ENCODE data around the gene RNASEL. TPM values are rescaled to one million over a fixed set of nuclear protein-coding genes. Genes with fewer than 3 reads are reported as not detected.

The RNASEL gene
- total and polyA plus RNA-seq, 2 donors: 8.4 to 9.8 TPM

GRCh38 chr1:182527680-182528079, 61.4 kb downstream of the RNASEL start:
- DNase-seq (ENCODE audit: low read depth in 6 of 9, low spot score in 9 of 9): no peak
- Histone ChIP-seq H3K36me3 (ENCODE audit: control insufficient read depth in 2 of 2, insufficient read depth in 2 of 2, low read length in 1 of 2) (no peaks in the 10 kb centered on the region), H3K9me3 (ENCODE audit: control insufficient read depth in 2 of 2, insufficient read depth in 1 of 2, low read length in 1 of 2) (no peaks in the 10 kb centered on the region), H3K27me3 (ENCODE audit: control insufficient read depth in 2 of 2, insufficient read depth in 1 of 2, low read length in 1 of 2) (no peaks in the 10 kb centered on the region), H3K4me1 (ENCODE audit: control insufficient read depth in 2 of 2, insufficient read depth in 2 of 2, low read length in 2 of 2) (no peaks in the 10 kb centered on the region), H3K4me3 (ENCODE audit: low read length in 2 of 2) (no peak overlapping the region), H3K27ac (ENCODE audit: low read depth in 1 of 2, low read length in 1 of 2) (no peak overlapping the region)
- WGBS: 87% methylated on average over 2 of the region's 2 CpGs

DNA sequence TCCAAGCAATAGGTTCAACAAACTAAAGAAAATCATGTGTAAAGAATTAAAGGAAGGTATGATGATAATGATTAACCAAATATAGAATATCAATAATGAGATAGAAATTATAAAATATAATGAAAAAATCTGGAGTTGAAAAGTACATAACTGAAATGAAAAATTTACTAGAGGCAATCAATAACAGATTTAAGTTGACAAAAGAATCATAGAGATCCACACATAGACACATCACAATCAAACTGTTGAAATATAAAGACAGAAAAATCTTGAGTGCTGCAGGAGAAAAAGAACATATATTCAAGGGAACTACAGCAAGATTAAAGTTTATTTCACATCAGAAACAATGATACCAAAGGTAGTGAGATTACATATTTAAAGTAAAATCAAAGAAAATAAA, 63.7 kb downstream of the RNASEL start:
- Histone ChIP-seq H3K36me3 (ENCODE audit: control insufficient read depth in 2 of 2, insufficient read depth in 2 of 2, low read length in 1 of 2) (no peaks in the 10 kb centered on the region), H3K4me3 (ENCODE audit: low read length in 2 of 2) (no peak overlapping the region), H3K27ac (ENCODE audit: low read depth in 1 of 2, low read length in 1 of 2) (no peak overlapping the region), H3K27me3 (ENCODE audit: control insufficient read depth in 2 of 2, insufficient read depth in 1 of 2, low read length in 1 of 2) (no peaks in the 10 kb centered on the region), H3K9me3 (ENCODE audit: control insufficient read depth in 2 of 2, insufficient read depth in 1 of 2, low read length in 1 of 2) (no peaks in the 10 kb centered on the region), H3K4me1 (ENCODE audit: control insufficient read depth in 2 of 2, insufficient read depth in 2 of 2, low read length in 2 of 2) (no peaks in the 10 kb centered on the region)
- no peak for DNase-seq (ENCODE audit: low read depth in 6 of 9, low spot score in 9 of 9)

Other genes starting within 250 kb of the RNASEL start
- 222 TPM for gene GLUL, start 197.5 kb downstream of the RNASEL start, total RNA-seq
- 1,039 TPM for gene GLUL, start 197.5 kb downstream of the RNASEL start, polyA plus RNA-seq
- gene TEDDM1, start 188.6 kb downstream of the RNASEL start, total RNA-seq: not detected
- 0.02 TPM for gene TEDDM1, start 188.6 kb downstream of the RNASEL start, polyA plus RNA-seq
- gene RGSL1, start 139.1 kb downstream of the RNASEL start, total RNA-seq: not detected
- 0.02 TPM for gene RGSL1, start 139.1 kb downstream of the RNASEL start, polyA plus RNA-seq
- gene RGS16, start 15.1 kb upstream of the RNASEL start, total RNA-seq: 8.3 TPM
- 5.0 TPM for gene RGS16, start 15.1 kb upstream of the RNASEL start, polyA plus RNA-seq
- gene RGS8, start 95.3 kb upstream of the RNASEL start, total RNA-seq: 0.19 TPM
- 0.11 TPM for gene RGS8, start 95.3 kb upstream of the RNASEL start, polyA plus RNA-seq
- gene NPL, start 200.5 kb upstream of the RNASEL start, total RNA-seq: 10.9 TPM
- gene NPL, start 200.5 kb upstream of the RNASEL start, polyA plus RNA-seq: 30.7 TPM